ENCODE results near the gene SP140. TPM values are rescaled to one million over a fixed set of nuclear protein-coding genes. Genes with fewer than 3 reads are reported as not detected.

Gene SP140
- polyA plus RNA-seq, 3 donors = 2.5 to 7.3 (median 5.9) TPM

- H3K27ac Mint-ChIP-seq = no peak overlapping the region
- 94% methylated on average over 2 of the region's 3 CpGs for WGBS (ENCODE audit: insufficient coverage)
- H3K9me3 Mint-ChIP-seq = peaks cover 0 to 7% (median 0%) of the 10 kb centered on the region in 7 donors
- Histone ChIP-seq H3K9me3 (replicated peaks in 1 of 2; ENCODE audit: control insufficient read depth in 1 of 2, insufficient read depth in 1 of 2, low read length in 2 of 2) (no peaks in the 10 kb centered on the region), H3K4me2 (replicated peaks; ENCODE audit: extremely low read depth, low read length, poor library complexity, severe bottlenecking) (no peak overlapping the region), H3K9ac (ENCODE audit: insufficient read depth, low read length, poor library complexity, severe bottlenecking) (no peak overlapping the region), H3K79me2 (ENCODE audit: insufficient read depth, low read length) (no peaks in the 10 kb centered on the region), H3K27me3 (ENCODE audit: control insufficient read depth in 2 of 2, insufficient read depth in 2 of 2, low read length in 2 of 2) (no peaks in the 10 kb centered on the region), H3K4me3 (replicated peaks in 1 of 3; ENCODE audit: low read depth in 2 of 3, low read length in 3 of 3) (no peak overlapping the region), H4K20me1 (ENCODE audit: insufficient read depth, low read length) (no peaks in the 10 kb centered on the region), H3K36me3 (replicated peaks in 1 of 2; ENCODE audit: control insufficient read depth in 1 of 2, insufficient read depth in 2 of 2, low read length in 2 of 2) (no peaks in the 10 kb centered on the region), H3K27ac (ENCODE audit: low read depth in 1 of 2, low read length in 2 of 2) (no peak overlapping the region), H3K4me1 (ENCODE audit: control insufficient read depth in 1 of 2, insufficient read depth in 2 of 2, low read length in 2 of 2) (no peaks in the 10 kb centered on the region), H2AFZ (ENCODE audit: insufficient read depth, low read depth, low read length, poor library complexity, severe bottlenecking) (no peak overlapping the region)
- intact Hi-C loops (cut with micrococcal nuclease) = no loop called here
- DNase-seq = no peak
- H3K27me3 Mint-ChIP-seq (ENCODE audit: low read depth in 3 of 3) = peaks cover 0 to 2% (median 0%) of the 10 kb centered on the region in 3 donors
- H3K4me3 Mint-ChIP-seq = no peak overlapping the region
- TF ChIP-seq, protein P1, sequence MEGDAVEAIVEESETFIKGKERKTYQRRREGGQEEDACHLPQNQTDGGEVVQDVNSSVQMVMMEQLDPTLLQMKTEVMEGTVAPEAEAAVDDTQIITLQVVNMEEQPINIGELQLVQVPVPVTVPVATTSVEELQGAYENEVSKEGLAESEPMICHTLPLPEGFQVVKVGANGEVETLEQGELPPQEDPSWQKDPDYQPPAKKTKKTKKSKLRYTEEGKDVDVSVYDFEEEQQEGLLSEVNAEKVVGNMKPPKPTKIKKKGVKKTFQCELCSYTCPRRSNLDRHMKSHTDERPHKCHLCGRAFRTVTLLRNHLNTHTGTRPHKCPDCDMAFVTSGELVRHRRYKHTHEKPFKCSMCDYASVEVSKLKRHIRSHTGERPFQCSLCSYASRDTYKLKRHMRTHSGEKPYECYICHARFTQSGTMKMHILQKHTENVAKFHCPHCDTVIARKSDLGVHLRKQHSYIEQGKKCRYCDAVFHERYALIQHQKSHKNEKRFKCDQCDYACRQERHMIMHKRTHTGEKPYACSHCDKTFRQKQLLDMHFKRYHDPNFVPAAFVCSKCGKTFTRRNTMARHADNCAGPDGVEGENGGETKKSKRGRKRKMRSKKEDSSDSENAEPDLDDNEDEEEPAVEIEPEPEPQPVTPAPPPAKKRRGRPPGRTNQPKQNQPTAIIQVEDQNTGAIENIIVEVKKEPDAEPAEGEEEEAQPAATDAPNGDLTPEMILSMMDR (IDR thresholded peaks at IDR 0.05) = no peak
- H3K4me1 Mint-ChIP-seq = no peaks in the 10 kb centered on the region
- peaks cover 0 to 3% of the 10 kb centered on the region in 2 donors for H3K36me3 Mint-ChIP-seq
These were observed 31.3 kb downstream of the SP140 start for GRCh38 chr2:230256733-230257332.

- Mint-ChIP-seq H3K36me3 (peaks cover under 1 to 4% of the 10 kb centered on the region in 2 donors), H3K9me3 (peaks cover 0 to 7% (median 0%) of the 10 kb centered on the region in 7 donors), H3K4me3 (no peak overlapping the region), H3K27me3 (ENCODE audit: low read depth in 3 of 3) (peaks cover 0 to 2% (median 0%) of the 10 kb centered on the region in 3 donors), H3K27ac (no peak overlapping the region), H3K4me1 (no peaks in the 10 kb centered on the region)
- TF ChIP-seq, protein P1 (IDR thresholded peaks at IDR 0.05) = no peak
- no peaks in the 10 kb centered on the region for H3K27me3 ChIP-seq (ENCODE audit: control insufficient read depth in 2 of 2, insufficient read depth in 2 of 2, low read length in 2 of 2)
- H2AFZ ChIP-seq (ENCODE audit: insufficient read depth, low read depth, low read length, poor library complexity, severe bottlenecking) = no peak overlapping the region
- no peaks in the 10 kb centered on the region for H3K9me3 ChIP-seq (replicated peaks in 1 of 2; ENCODE audit: control insufficient read depth in 1 of 2, insufficient read depth in 1 of 2, low read length in 2 of 2)
- H3K4me2 ChIP-seq (replicated peaks; ENCODE audit: extremely low read depth, low read length, poor library complexity, severe bottlenecking) = no peak overlapping the region
- DNase-seq = no peak
- H3K9ac ChIP-seq (ENCODE audit: insufficient read depth, low read length, poor library complexity, severe bottlenecking) = no peak overlapping the region
- H4K20me1 ChIP-seq (ENCODE audit: insufficient read depth, low read length) = no peaks in the 10 kb centered on the region
- H3K79me2 ChIP-seq (ENCODE audit: insufficient read depth, low read length) = no peaks in the 10 kb centered on the region
- no peaks in the 10 kb centered on the region for H3K36me3 ChIP-seq (replicated peaks in 1 of 2; ENCODE audit: control insufficient read depth in 1 of 2, insufficient read depth in 2 of 2, low read length in 2 of 2)
- no peaks in the 10 kb centered on the region for H3K4me1 ChIP-seq (ENCODE audit: control insufficient read depth in 1 of 2, insufficient read depth in 2 of 2, low read length in 2 of 2)
- intact Hi-C loops (cut with micrococcal nuclease) = no loop called here
- WGBS (ENCODE audit: insufficient coverage) = no CpG with 5 or more reads among the region's 4 CpGs
- no peak overlapping the region for H3K27ac ChIP-seq (ENCODE audit: low read depth in 1 of 2, low read length in 2 of 2)
- no peak overlapping the region for H3K4me3 ChIP-seq (replicated peaks in 1 of 3; ENCODE audit: low read depth in 2 of 3, low read length in 3 of 3)
These were observed 32.9 kb downstream of the SP140 start for GRCh38 chr2:230258483-230258882.
